Activated gamma-delta T cell treated with Interleukin-2 at 50 U/mL for 16 hours (primary cell): ENCODE data around the gene GET4.

Experiments
- DNase-seq: peaks from one replicate; pipeline ENCODE4 v3.0.0-alpha.2; 2020

Gene GET4, protein sequence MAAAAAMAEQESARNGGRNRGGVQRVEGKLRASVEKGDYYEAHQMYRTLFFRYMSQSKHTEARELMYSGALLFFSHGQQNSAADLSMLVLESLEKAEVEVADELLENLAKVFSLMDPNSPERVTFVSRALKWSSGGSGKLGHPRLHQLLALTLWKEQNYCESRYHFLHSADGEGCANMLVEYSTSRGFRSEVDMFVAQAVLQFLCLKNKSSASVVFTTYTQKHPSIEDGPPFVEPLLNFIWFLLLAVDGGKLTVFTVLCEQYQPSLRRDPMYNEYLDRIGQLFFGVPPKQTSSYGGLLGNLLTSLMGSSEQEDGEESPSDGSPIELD

DNA sequence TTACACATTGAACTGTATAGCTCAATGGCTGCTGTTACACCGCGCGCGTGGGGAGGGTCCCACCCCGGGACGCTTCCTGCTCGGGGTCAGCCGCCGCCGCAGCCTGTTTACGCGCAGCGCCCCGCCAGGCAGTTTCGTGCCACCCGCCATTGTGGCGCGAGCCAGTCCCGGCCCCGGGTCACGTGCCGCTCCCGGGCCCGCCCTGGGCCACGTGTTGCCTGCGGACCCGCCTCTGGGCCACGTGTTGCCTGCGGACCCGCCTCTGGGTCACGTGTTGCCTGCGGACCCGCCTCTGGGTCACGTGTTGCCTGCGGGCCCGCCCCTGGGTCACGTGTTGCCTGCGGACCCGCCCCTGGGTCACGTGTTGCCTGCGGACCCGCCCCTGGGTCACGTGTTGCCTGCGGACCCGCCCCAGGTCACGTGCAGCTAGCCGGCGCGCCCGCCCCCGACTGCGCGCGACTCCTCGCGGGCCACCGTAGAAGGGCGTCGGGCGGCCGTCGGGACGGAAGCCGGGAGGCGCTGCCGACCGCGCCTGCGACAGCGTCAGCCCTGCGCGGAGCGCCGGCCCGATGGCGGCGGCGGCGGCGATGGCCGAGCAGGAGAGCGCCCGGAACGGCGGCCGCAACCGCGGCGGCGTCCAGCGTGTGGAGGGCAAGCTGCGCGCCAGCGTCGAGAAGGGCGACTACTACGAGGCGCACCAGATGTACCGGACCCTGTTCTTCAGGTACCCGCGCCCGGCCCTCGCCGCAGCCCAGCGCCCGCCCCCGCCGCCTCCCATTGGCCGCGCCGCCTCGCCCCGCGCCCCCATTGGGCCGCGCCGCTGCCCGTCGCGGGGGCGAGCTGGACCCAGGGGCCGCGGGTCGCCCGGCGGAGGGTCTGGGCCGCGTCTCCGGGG is at the start of gene GET4:
Gene GET4 (plus strand): TSS at position 478 of the 895 bp plus-strand sequence. CDS start 92 bp downstream, at position 570.
- peak; percentile 95 for DNase-seq

- DNase-seq: no peak
These were observed 47.4 kb upstream of the GET4 start for GRCh38 chr7:828793-829561.

GRCh38 chr7:830069-830468 is 46.3 kb upstream of the GET4 start:
- DNase-seq: no peak

DNA sequence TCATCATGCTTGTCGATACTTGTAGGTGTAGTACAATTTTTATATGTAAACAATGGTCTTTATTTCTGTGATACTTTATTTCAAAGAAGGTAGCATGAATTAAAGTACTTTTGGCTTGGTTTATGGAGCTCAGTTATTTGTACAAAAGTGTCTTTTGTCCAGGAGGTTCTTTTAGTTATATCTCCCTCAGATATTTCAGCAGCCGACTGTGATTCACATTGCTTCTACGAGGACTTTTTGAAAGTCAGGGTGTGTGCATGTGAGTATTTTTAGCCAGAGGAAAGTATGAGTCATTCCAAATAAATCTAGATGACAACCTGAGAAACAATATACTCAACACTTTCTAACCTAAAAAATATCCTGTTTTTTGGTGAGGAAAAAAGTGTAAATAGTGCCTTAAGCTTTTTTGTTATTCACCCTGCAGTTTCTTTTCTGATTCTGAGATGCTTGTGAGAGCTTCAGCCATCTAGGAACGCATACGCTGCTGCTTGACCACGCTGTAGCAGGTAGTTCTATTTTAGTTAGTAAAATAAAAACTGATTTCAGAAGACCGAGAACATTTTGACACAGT is 44.7 kb upstream of the GET4 start:
- DNase-seq: no peak

- peak; percentile 67 for DNase-seq
These were observed 44.0 kb upstream of the GET4 start, which contains the start of gene SUN1 for GRCh38 chr7:832167-832967. TSS of gene SUN1 (plus strand) at chr7:832476. CDS start at chr7:832525, 49 bp downstream.

DNA sequence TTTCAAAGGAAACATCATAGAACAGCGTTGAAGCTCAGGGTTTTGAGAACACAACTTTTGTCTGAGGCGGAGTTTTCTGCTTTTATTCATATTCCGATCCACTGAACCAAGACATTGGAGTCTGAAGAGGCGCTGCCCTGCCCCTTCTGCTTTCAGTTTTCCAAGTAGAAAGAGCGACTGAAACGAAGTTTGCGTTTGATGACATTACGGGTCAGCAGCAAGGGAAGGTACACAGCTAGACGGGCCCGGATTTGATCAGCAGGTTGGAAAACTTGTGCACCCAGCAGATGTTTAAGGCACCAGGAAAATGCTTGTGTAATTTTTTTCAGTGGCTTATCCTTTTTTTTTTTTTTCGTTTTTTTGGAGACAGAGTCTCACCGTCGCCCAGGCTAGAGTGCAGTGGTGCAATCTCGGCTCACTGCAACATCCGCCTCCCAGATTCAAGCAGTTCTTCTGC is 43.4 kb upstream of the GET4 start:
- DNase-seq: no peak

GRCh38 chr7:833601-834258 is 42.6 kb upstream of the GET4 start:
- DNase-seq: no peak

GRCh38 chr7:834277-834676 is 42.1 kb upstream of the GET4 start:
- DNase-seq: no peak

GRCh38 chr7:835021-835420 is 41.3 kb upstream of the GET4 start:
- no peak for DNase-seq

GRCh38 chr7:835485-836401 is 40.6 kb upstream of the GET4 start:
- no peak for DNase-seq

GRCh38 chr7:836429-836828 is 39.9 kb upstream of the GET4 start:
- no peak for DNase-seq

- no peak for DNase-seq
These were observed 39.4 kb upstream of the GET4 start for GRCh38 chr7:837001-837400.

DNA sequence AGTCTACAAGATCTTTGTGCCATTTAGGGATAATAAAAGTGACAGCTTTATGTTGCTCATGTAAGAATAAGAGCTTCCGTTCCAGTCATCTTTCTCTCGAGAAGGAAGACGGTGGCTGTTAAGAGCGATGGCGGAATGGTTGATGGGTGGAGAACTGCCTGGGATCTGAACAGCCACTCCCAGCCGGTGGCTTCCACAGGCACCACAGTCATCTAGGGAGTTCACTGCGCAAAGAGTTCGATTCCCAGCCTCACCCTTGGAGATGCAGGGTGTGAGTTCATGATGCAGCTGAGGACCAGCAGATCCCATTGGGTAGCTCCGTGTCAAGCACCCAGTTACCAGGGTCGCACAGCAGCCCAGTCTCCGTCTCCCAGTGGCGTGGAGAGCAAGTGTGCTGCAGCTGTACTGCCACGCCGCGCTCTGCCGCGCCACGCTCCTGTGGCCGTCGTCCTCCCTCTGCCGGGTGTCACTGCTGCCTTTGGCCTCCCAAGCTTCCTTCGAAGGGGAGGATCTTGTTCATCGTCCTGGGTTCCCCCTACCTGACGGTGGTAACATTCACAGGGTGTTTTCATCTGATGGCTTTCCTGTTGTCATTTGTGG is 36.3 kb upstream of the GET4 start:
- DNase-seq: no peak

GRCh38 chr7:841943-842342 is 34.4 kb upstream of the GET4 start:
- no peak for DNase-seq

DNA sequence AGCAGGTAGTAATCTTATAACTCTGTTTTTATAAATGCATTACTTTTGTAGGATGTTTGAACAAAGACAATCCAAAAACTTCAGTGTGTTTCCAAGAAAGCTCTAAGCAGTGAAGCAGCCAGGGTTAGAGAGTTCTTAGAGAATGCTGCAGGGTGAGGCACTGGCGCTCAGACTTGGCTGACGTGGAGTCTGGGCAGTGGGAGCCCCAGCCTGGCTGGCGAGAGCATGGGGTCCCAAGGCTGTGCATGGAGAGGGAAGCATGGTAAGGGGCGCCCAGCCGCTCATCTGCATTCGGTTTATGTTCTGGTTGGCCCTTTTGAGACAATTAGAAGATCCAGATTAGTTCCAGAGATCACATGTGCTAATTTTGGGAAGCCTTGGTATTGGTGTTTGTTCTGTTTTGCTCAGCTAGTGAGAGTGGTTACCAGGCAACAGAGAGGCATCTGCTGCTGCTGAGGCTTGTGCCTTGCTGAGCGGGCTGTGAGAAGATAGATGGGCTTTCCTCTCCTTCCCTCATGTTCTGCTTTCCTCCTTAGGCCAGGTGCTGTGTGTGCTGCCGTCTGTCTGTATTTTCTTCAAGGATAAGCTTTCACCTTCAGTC is 33.8 kb upstream of the GET4 start:
- no peak for DNase-seq

DNA sequence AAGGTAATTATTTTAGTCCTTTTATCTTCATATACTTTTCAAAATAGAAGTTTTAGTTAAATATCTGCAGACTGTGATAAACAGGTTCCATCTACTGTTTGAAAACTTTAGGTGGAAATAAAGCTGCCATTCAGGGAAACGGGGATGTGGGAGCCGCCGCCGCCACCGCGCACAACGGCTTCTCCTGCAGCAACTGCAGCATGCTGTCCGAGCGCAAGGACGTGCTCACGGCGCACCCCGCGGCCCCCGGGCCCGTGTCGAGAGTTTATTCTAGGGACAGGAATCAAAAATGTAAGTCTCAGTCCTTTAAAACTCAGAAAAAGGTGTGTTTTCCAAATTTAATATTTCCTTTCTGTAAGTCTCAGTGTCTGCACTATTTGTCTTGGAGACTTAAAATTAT is 33.1 kb upstream of the GET4 start:
- no peak for DNase-seq

GRCh38 chr7:844043-844442 is 32.3 kb upstream of the GET4 start:
- no peak for DNase-seq

DNA sequence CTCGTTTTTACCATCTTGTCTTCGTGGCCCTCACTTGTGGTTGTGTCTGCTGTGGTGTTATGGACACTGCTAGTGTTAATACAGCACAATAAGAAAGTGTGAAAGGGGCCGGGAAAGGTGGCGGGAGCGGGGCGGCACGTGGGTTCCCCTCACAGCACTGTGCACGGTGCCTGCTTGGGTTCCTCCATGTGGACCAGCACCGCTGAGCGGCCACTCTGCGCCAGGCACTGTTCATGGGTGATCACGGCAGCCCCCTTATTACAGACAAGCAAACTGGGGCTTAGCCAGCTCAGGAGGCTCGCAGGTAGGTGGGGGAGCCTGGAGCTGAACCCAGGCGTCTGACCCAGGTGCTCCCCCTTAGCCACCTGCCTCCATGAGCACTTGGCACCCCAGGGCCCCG is 31.8 kb upstream of the GET4 start:
- no peak for DNase-seq

- no peak for DNase-seq
These were observed 31.3 kb upstream of the GET4 start for GRCh38 chr7:845091-845490.
